NCI-H82 treated with DMSO at 0.1 percent for 48 hours (cell line): ENCODE results near the gene UBXN7.
"Not testable (repeated sequence)": the region's sequence is repeated elsewhere in the genome, so short reads cannot be mapped to it uniquely, and the experiment has no call there.

Source experiments
- DNase-seq: peaks from one replicate; lab custom pipeline; 2025; ENCODE audit not compliant: unreplicated experiment; lab: John Stamatoyannopoulos, UW

UBXN7 gene

DNA sequence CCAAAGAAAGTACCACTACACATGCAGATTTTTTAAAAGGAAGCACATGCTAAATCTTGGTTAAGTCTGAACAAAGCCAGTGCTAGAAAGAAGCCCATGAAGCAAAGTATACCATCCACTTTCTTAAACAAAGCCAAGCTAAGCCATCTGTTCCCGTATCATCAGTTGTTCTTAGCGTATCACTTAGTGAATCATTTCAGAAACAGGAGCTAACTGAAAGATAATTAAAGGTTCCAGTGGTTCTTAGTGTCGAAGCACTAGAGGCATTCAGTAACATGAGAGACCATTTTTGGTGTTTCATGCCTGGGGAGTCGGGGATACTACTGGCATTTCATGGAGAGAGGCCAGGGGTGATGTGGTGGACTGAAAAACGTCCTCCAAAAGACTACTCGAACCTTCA is 12.8 kb downstream of the UBXN7 start:
- DNase-seq = no peak

DNA sequence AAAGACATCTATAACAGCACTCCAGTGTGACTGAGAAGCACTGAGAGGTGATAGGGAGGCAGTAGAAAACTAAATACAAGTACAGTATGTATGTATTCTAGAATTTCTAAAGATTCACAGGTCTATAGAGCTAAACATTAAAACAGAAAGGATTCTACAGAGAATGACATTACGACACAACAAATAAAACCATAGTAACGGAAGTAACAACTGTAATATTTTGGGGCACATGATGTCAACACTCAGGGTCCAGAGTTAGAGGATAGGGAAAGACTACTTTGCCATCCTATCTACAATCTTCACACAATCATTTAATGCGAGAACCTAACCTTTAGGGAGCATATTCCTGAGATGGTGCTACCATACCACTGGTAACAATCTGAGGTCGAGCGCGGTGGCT is 13.6 kb downstream of the UBXN7 start:
- no peak for DNase-seq

- no peak for DNase-seq
Observed at GRCh38 chr3:196414469-196414868, 17.8 kb downstream of the UBXN7 start.

- DNase-seq = no peak
Observed at GRCh38 chr3:196412704-196413103, 19.5 kb downstream of the UBXN7 start.

GRCh38 chr3:196409409-196409808 is 22.8 kb downstream of the UBXN7 start:
- DNase-seq = no peak

- DNase-seq = no peak
Observed at GRCh38 chr3:196408565-196409300, 23.5 kb downstream of the UBXN7 start.

DNA sequence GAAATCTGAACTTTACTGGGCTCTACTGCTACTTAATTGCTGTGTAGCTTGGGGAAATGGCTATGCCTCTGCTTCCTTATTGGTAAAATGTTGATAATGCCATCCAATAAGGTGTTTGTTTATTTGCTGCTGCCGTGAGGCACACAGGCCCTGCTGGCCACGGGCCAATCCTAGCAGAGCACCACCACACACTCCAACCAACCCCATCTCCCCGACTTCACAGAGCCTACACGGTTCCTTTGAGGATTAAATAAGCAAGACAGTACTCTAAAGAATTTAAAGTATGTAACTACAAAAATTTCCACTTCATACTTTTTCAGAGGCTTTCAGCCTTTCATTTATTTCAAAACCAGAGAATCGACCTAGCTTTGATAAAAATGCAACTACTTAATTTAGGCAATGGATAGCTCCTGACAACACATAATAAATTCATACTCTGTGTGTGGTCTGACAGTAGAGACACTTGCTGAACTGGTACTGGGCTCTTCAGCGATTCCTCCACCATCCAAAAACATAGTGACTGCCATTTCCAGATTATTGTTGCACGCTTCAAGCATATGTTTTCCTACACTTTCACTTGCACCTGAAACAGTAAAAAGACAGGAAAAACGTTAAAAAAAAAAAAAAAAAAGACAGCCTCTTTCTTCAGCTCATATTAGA is 25.3 kb downstream of the UBXN7 start:
- DNase-seq = no peak

DNA sequence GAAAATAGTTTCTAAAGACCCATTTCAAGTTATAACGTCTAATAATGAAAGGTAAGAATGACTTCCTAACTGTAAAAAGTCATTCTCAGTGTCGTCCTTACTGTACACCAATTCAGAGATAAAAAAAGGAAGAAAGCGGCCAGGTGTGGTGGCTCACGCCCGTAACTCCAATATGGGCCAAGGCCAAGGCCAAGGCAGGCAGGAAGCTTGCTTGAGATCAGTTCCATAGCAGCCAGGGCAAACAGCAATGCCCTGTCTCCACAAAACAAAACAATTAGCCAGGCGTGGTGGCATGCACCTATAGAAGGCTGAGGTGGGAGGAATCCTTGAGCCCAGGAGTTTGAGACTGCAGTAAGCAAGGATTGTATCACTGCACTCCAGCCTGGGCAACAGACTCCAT is 31.9 kb downstream of the UBXN7 start:
- DNase-seq = no peak

DNA sequence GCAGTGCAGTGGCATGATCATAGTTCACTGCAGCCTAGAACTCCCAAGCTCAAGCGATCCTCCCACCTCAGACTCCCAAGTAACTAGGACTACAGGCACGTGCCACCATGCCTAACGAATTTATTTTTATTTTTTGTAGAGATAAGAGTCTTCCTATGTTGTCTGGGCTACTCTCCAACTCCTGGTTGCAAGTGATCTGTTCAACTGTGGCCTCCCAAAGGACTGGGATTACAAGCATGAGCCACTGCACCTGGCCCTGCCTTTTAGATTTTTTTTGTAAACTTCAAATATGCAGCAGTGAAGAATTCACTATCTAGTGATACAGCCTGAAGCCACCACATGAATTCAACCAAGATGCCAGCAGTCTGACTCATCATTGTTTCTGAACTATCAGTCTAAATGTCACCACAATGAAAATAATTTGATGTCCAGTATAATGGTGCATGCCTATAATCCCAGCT is 32.7 kb downstream of the UBXN7 start:
- no peak for DNase-seq

- DNase-seq = no peak
Observed at GRCh38 chr3:196398782-196399181, 33.4 kb downstream of the UBXN7 start.

DNA sequence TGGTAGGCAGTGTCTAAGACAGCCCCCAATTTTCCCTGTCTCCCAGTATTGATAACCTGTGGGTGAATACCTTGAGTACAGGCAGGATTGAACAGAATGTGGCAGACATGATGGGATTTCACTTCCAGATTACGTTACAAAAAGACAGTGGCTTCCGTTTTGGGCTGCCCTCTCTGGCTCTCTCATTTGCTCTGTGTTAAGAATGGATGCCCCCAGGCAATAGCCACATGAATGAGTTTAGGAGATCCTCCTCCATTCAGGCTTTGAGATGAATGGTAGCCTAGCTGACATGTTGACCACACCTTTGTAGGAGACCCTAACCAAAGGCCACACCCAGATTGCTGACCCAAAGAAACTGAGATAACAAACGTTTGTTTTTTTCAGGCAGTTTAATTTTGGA is 34.3 kb downstream of the UBXN7 start:
- DNase-seq = no peak

DNA sequence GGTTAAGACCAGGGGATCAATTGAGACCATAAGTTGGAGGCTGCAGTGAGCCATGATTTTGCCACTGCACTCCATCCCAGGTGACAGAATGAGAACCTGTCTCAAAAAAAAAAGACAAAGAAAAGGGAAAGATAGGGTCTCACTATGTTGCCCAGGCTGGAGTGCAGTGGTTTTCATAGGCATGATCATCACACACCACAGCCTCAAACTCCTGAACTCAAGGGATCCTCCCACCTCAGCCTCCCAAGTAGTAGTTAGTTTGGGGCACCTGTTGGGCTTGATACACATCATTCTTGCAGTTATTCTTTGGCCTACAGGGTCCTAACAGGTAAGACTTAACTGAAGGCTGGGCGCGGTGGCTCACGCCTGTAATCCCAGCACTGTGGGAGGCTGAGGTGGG is 42.1 kb downstream of the UBXN7 start:
- no peak for DNase-seq

DNA sequence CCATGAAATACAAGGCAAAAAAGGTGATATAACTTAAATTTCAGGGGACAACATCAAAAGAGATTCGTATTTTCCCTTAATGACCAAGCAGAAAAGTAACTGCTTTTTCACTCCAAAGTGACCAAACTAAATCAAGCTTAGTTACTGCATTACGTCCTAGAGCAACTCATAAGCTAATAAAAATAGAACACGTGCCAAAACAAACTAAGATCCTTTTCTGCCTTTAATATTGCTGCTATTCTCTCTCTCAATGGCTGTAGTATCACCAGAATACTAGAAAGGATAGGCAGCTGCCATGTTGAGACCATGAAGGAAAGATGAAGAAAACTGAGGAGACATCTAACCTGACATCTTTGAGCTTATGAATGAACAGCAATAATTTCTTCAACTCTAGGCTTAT is 43.3 kb downstream of the UBXN7 start:
- no peak for DNase-seq

DNA sequence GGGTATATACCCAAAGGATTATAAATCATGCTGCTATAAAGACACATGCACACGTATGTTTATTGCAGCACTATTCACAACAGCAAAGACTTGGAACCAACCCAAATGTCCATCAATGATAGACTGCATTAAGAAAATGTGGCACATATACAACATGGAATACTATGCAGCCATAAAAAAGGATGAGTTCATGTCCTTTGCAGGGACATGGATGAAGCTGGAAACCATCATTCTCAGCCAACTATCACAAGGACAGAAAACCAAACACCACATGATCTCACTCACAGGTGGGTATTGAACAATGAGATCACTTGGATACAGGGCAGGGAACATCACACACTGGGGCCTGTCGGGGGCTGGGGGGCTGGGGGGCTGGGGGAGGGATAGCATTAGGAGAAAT is 44.3 kb downstream of the UBXN7 start:
- not testable (repeated sequence) for DNase-seq

GRCh38 chr3:196386797-196387196 is 45.4 kb downstream of the UBXN7 start:
- not testable (repeated sequence) for DNase-seq

DNA sequence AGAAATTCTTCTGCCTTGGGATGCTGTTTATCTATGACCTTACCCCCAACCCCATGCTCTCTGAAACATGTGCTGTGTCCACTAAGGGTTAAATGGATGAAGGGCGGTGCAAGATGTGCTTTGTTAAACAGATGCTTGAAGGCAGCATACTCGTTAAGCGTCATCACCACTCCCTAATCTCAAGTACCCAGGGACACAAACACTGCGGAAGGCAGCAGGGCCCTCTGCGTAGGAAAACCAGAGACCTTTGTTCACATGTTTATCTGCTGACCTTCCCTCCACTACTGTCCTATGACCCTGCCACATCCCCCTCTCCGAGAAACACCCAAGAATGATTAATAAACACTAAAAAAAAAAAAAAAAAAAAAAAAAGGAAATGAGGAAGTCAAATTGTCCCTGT is 46.2 kb downstream of the UBXN7 start:
- DNase-seq = not testable (repeated sequence)

GRCh38 chr3:196385446-196385845 is 46.8 kb downstream of the UBXN7 start:
- not testable (repeated sequence) for DNase-seq

DNA sequence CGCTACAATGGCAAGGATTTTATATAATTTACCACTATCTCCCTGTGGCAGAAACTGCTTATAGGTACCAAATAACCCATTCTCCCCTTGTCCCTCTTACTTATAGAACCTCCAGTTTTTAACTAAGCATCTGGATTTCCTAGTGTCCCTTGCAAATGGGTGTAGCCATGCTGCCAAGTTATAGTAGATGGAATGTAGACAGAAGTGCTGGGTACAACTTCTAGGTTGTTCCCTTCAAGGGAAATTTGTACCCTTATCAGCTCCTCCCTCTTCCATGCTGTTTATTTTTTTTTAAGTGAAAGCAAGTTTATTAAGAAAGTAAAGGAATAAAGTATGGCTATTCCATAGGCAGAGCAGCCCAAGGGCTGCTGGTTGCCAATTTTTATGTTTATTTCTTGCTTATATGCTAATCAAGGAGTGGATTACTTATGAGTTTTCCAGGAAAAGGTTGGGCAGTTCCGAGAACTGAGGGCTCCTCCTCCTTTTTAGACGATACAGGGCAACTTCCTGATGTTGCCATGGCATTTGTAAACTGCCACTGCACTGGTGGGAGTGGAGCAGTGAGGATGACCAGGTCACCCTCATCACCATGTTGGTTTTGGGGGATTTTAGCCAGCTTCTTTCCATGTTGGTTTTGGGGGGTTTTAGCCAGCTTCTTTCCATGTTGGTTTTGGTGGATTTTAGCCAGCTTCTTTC is 53.9 kb downstream of the UBXN7 start:
- no peak for DNase-seq

DNA sequence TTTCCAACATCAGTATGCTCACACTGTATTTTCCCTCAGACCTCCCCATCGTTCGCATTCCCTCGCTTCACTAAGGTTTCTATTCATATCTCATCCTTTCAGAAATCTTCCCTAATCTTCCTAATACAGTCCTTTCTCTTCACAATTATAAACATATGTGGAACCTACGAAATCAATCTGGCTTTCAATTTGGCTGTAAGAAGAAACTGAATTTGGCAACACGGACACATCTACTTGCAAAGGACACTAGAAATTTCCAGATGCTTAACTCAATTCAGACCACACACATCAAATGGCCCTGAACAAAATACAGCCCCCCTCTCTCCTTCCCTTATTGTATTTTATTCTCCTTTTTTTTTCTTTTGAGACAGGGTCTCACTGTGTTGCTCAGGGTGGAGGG is 54.9 kb downstream of the UBXN7 start:
- no peak for DNase-seq

- DNase-seq = no peak
Observed at GRCh38 chr3:196365736-196366135, 66.5 kb downstream of the UBXN7 start.

- no peak for DNase-seq
Observed at GRCh38 chr3:196360586-196360985, 71.6 kb downstream of the UBXN7 start.

DNA sequence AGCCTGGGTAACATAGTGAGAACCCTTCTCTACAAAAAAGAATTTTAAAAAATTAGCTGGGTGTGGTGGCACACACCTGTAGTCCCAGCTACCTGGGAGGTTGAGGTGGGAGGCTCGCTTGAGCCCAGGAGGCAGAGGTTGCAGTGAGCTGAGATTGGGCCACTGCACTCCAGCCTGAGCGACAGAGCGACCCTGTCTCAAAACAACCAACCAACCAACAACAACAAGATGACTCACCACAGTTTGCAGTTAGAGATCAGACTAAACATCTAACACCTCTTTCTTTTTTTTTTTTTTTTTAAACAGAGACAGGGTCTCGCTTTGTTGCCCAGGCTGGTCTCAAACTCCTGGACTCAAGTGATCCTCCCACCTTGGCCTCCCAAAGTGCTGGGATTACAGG is 73.7 kb downstream of the UBXN7 start:
- not testable (repeated sequence) for DNase-seq
